ENCODE measurements around the gene KIAA1671. TPM values are rescaled to one million over a fixed set of nuclear protein-coding genes. Genes with fewer than 3 reads are reported as not detected.

Gene KIAA1671
- total RNA-seq, 2 donors from 2014 or later = 16.8 to 21.7 TPM

DNA sequence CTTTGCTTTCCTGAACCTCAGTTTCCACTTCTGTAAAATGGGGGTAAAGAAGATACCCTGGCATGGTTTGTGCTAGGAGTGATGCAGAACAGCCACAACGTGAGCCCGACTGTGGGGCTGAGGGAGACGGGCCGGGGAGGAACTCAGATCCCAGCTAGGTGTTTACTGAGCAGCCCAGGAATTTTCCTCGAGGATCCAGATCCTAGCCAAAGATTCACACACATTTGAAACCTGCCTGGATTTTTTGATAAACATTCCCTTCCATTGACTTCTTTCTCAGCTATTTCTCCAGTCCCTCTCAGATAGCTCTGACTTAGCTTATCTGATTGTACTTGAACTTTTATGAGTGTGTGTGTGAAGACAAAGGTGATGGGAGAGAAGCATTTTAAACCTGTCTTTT is 98.0 kb downstream of the KIAA1671 start:
- H3K36me3 ChIP-seq = peaks cover 12% of the 10 kb centered on the region
- H3K27me3 ChIP-seq = no peaks in the 10 kb centered on the region
- TF ChIP-seq, protein P1, sequence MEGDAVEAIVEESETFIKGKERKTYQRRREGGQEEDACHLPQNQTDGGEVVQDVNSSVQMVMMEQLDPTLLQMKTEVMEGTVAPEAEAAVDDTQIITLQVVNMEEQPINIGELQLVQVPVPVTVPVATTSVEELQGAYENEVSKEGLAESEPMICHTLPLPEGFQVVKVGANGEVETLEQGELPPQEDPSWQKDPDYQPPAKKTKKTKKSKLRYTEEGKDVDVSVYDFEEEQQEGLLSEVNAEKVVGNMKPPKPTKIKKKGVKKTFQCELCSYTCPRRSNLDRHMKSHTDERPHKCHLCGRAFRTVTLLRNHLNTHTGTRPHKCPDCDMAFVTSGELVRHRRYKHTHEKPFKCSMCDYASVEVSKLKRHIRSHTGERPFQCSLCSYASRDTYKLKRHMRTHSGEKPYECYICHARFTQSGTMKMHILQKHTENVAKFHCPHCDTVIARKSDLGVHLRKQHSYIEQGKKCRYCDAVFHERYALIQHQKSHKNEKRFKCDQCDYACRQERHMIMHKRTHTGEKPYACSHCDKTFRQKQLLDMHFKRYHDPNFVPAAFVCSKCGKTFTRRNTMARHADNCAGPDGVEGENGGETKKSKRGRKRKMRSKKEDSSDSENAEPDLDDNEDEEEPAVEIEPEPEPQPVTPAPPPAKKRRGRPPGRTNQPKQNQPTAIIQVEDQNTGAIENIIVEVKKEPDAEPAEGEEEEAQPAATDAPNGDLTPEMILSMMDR (IDR thresholded peaks at IDR 0.05) = no peak
- no peak overlapping the region for H3K4me3 ChIP-seq
- no peaks in the 10 kb centered on the region for H3K9me3 ChIP-seq
- H3K4me1 ChIP-seq = peaks cover 0 to 39% of the 10 kb centered on the region in 2 donors
- no peak for DNase-seq (ENCODE audit: low spot score)
- no peak overlapping the region for H3K27ac ChIP-seq

DNA sequence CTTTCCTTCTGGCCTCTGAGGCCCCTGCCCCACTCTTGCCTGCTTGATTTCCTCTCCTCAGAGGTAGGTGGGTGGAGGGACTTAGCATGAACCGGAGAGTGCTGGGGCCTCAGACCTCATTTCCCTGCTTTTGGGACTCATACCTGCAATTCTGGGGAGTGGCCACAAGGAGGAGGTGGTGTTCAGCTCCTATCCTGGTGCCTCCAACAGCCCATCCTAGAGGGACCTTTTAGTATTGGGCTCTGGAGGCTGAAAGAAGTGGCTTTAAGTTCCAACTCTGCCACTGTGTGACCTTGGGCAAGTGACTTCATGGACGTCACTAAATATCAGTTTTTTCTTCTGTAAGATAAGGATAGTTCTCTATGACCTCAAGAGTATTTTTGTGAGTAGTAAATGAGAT is 98.6 kb downstream of the KIAA1671 start:
- Histone ChIP-seq H3K4me1 (peaks cover 0 to 39% of the 10 kb centered on the region in 2 donors), H3K9me3 (no peaks in the 10 kb centered on the region), H3K36me3 (peaks cover 12% of the 10 kb centered on the region), H3K4me3 (no peak overlapping the region), H3K27me3 (no peaks in the 10 kb centered on the region), H3K27ac (no peak overlapping the region)
- TF ChIP-seq, protein P1 (IDR thresholded peaks at IDR 0.05) = peak in 1 of 2 donors; percentile 30
- DNase-seq (ENCODE audit: low spot score) = no peak

DNA sequence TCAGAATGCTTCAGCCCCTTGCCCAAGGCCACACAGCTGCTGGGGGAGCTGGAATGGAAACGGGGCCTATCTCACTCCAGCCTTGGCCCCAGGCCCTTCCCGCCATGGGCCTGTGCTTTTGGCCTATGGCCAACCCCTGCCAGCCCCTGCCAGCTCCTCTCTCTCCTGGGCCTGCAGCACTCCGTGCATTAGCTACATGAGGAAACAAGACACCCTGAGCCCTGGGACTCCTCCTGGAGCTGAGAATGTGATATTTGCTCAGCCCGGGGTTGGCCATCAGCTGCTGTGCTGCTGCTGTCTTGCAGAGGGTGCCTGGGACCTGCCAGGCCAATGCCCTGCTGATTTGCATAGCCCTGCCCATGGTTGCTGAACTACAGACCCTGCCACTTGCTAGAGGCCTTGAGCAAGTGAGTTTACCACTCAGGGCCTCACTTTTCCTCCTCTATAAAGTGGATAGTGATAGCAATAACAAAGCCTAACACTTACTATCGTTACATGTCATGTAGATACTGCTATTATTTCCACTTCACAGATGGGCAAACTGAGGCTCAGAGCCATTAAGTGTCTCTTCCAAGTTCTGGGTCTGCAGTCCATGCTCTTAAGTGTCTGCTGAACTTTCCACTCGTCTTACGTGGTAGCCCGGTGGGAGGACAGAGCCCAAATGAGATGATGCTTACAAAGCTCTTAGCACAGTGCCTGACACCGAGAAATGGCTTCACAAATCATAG is 99.6 kb downstream of the KIAA1671 start:
- TF ChIP-seq, protein P1 (IDR thresholded peaks at IDR 0.05) = no peak
- H3K4me1 ChIP-seq = peaks cover 0 to 39% of the 10 kb centered on the region in 2 donors
- H3K4me3 ChIP-seq = no peak overlapping the region
- peak overlapping the region in 1 of 2 donors; percentile 55 for H3K27ac ChIP-seq
- peaks cover 12% of the 10 kb centered on the region for H3K36me3 ChIP-seq
- no peak for DNase-seq (ENCODE audit: low spot score)
- H3K9me3 ChIP-seq = no peaks in the 10 kb centered on the region
- no peaks in the 10 kb centered on the region for H3K27me3 ChIP-seq

DNA sequence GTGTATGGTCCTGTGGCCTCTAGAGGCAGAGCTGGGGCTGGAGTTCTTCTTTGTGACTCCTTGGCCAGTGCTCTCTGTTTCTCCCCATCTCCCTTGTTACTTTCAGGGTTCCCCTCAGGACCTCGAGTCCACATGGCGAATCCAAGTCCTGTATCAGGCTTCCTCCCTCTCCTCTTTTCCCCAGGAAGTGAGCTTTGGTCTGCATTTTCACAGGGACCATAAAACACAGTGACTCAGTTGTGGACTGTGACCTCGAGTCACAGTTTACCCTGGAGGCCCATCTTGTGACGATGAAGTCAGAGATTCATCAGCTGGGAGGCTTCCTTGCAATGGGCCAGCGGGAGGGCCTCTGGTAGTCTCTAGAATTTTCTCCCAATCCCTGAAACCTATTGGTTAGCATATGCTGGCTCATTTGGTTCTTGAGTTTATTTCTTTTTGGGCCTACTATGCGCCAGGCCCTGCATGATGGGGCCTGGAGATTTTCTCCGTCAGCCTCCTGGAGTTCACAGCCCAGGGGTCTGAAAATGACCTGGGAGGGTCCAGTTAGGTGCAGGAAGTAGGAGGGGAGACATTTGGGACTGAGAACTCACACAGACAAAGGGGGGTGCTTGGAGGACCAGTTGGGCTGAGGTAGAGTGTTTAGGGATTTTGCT is 100.8 kb downstream of the KIAA1671 start:
- TF ChIP-seq, protein P1 (IDR thresholded peaks at IDR 0.05) = no peak
- no peak overlapping the region for H3K4me3 ChIP-seq
- peaks cover 12% of the 10 kb centered on the region for H3K36me3 ChIP-seq
- no peak for DNase-seq (ENCODE audit: low spot score)
- peak overlapping the region in 1 of 2 donors; percentile 35 for H3K27ac ChIP-seq
- H3K4me1 ChIP-seq = peaks cover 0 to 39% of the 10 kb centered on the region in 2 donors
- H3K9me3 ChIP-seq = no peaks in the 10 kb centered on the region
- H3K27me3 ChIP-seq = no peaks in the 10 kb centered on the region

DNA sequence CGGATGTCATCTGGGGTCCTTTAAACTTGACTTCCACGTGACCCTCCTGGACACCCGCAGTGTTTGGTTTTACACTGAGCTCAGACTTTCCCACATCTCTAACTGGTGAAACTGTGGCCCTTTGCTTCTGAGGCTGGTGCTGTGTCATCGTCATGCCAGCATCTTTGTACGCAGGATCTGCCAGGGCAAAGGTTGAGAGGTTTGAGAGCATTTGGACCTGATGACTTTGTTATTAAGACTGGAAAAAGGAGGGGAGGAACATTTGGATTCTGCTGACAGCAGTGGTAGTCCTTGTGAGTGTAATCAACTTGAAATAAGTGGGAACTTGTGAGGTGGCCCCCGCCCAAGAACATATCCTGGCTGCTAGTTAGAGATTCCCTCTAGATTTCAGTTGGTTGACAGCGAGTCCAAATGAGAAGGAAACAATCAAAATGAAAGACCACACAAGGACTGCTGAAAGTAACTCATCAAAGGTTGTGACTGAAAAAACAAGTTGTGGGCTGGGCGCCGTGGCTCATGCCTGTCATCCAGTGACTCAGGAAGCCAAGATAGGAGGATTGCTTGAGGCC is 102.5 kb downstream of the KIAA1671 start:
- H3K9me3 ChIP-seq = no peaks in the 10 kb centered on the region
- DNase-seq (ENCODE audit: low spot score) = no peak
- peak overlapping the region in 1 of 2 donors; percentile 51 for H3K27ac ChIP-seq
- H3K4me1 ChIP-seq = peaks cover 0 to 29% of the 10 kb centered on the region in 2 donors
- no peak overlapping the region for H3K4me3 ChIP-seq
- peaks cover 7% of the 10 kb centered on the region for H3K36me3 ChIP-seq
- TF ChIP-seq, protein P1 (IDR thresholded peaks at IDR 0.05) = no peak
- H3K27me3 ChIP-seq = no peaks in the 10 kb centered on the region
